ENCODE measurements around the gene EID3. TPM values are rescaled to one million over a fixed set of nuclear protein-coding genes. Genes with fewer than 3 reads are reported as not detected.
A peak's percentile ranks its signal among the peaks of the same experiment; 100 is the strongest.

EID3 gene
- total RNA-seq, 1 donor from 2014 or later: 1.4 TPM

- TF ChIP-seq CTCF (IDR thresholded peaks at IDR 0.05): no peak
- no peaks in the 10 kb centered on the region for H3K9me3 ChIP-seq
- peak in 1 of 2 donors; percentile 27 for DNase-seq (ENCODE audit: low spot score in 2 of 2)
- H3K27ac ChIP-seq: peak overlapping the region in 1 of 2 donors; percentile 48
- H3K4me3 ChIP-seq: no peak overlapping the region
- H3K4me1 ChIP-seq: peaks cover 0 to 31% of the 10 kb centered on the region in 2 donors
- H3K27me3 ChIP-seq: no peaks in the 10 kb centered on the region
- intact Hi-C loops (cut with DNase I): no loop called here
- peaks cover 43 to 68% of the 10 kb centered on the region in 2 donors for H3K36me3 ChIP-seq
Measured at GRCh38 chr12:104350211-104351056, 46.9 kb downstream of the EID3 start.

- intact Hi-C loops (cut with DNase I): no loop called here
- Histone ChIP-seq H3K4me1 (peaks cover 0 to 22% of the 10 kb centered on the region in 2 donors), H3K27ac (peak overlapping the region; percentile 19 to 48), H3K27me3 (no peaks in the 10 kb centered on the region), H3K4me3 (no peak overlapping the region), H3K9me3 (no peaks in the 10 kb centered on the region), H3K36me3 (peaks cover 43 to 68% of the 10 kb centered on the region in 2 donors)
- DNase-seq (ENCODE audit: low spot score in 2 of 2): no peak
- TF ChIP-seq CTCF (IDR thresholded peaks at IDR 0.05): no peak
Measured at GRCh38 chr12:104351057-104351983, 47.8 kb downstream of the EID3 start.

- intact Hi-C loops (cut with DNase I): no loop called here
- peaks cover 43 to 68% of the 10 kb centered on the region in 2 donors for H3K36me3 ChIP-seq
- DNase-seq (ENCODE audit: low spot score in 2 of 2): no peak
- peaks cover 0 to 22% of the 10 kb centered on the region in 2 donors for H3K4me1 ChIP-seq
- no peaks in the 10 kb centered on the region for H3K9me3 ChIP-seq
- no peaks in the 10 kb centered on the region for H3K27me3 ChIP-seq
- H3K4me3 ChIP-seq: no peak overlapping the region
- no peak overlapping the region for H3K27ac ChIP-seq
- TF ChIP-seq CTCF (IDR thresholded peaks at IDR 0.05): no peak
Measured at GRCh38 chr12:104352106-104352713, 48.7 kb downstream of the EID3 start.

- peak in 1 of 2 donors; percentile 34 for DNase-seq (ENCODE audit: low spot score in 2 of 2)
- intact Hi-C loops (cut with DNase I): no loop called here
- H3K9me3 ChIP-seq: no peaks in the 10 kb centered on the region
- no peak overlapping the region for H3K27ac ChIP-seq
- H3K4me3 ChIP-seq: no peak overlapping the region
- no peak for TF ChIP-seq CTCF (IDR thresholded peaks at IDR 0.05)
- peaks cover 35 to 58% of the 10 kb centered on the region in 2 donors for H3K36me3 ChIP-seq
- H3K27me3 ChIP-seq: no peaks in the 10 kb centered on the region
- peaks cover 0 to 16% of the 10 kb centered on the region in 2 donors for H3K4me1 ChIP-seq
Measured at GRCh38 chr12:104353012-104353981, 49.8 kb downstream of the EID3 start.
